Tongue (tissue), 2 donors: ENCODE results near the gene STEAP1B. TPM values are rescaled to one million over a fixed set of nuclear protein-coding genes. Genes with fewer than 3 reads are reported as not detected.
A peak's percentile ranks its signal among the peaks of the same experiment; 100 is the strongest.

ENCODE experiments used
- DNase-seq: peaks from one replicate; pipeline ENCODE4 v3.0.0-alpha.2; 2015
- total RNA-seq: library from RNA; depleted of rRNA; stranded (reverse); fragments of >200 nt; gene quantifications from one replicate; pipeline ENCODE4 v1.2.3, GENCODE V29; 2014

The STEAP1B gene
- total RNA-seq, 1 donor from 2014 or later = 3.0 TPM

DNA sequence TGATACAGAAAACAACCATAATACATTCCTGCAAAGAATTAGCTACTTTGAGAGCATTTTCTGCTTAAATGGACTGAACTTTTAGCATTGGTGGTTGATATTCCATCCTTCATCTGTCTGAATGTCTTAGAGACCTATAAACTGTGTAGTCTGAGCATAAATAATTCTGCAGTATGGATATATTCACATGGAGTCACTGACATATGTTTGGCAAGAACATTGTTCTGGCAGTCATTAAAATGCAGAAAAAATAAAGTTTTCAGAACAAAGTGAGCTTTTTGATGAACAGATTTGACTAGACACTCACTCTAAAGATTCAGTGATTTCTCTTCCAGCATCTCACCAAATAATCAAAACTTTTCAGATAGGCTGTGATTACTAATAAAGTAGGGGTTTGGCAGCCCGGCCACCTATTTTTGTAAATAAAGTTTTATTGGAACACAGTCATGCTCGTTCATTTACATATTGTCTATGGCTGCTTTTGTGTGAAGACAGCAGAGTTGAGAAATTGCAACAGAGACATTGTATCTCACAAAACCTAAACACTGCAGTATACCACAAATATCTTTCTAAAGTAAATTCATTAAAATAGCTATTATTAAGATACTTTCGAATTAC lies 98.9 kb downstream of the STEAP1B start:
- DNase-seq = peak; percentile 55

- peak; percentile 19 for DNase-seq
These were observed 99.7 kb downstream of the STEAP1B start for GRCh38 chr7:22400150-22400814.

GRCh38 chr7:22399546-22399945 lies 100.4 kb downstream of the STEAP1B start:
- DNase-seq = no peak

GRCh38 chr7:22399091-22399490 lies 100.9 kb downstream of the STEAP1B start:
- DNase-seq = no peak

- no peak for DNase-seq
These were observed 102.0 kb downstream of the STEAP1B start for GRCh38 chr7:22397981-22398380.

DNA sequence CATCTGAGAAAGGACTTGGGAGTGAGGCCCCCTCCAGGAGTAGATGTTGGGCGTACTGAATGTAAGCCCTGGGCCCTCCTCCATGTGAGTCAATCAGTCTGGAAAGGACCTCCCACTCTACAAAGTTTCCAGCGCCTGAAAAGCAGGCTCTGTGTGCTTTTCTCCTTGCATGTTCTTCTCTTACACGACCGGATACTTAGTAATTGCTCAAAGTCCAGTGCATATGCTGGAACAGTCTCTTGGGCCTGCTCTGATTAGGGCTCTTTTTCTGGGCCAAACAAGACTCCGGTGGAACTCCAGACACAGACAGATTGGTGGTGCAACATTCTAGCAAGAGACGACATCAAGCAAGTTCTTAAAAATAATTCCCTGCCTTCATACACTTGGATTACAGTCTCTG lies 104.8 kb downstream of the STEAP1B start:
- no peak for DNase-seq

DNA sequence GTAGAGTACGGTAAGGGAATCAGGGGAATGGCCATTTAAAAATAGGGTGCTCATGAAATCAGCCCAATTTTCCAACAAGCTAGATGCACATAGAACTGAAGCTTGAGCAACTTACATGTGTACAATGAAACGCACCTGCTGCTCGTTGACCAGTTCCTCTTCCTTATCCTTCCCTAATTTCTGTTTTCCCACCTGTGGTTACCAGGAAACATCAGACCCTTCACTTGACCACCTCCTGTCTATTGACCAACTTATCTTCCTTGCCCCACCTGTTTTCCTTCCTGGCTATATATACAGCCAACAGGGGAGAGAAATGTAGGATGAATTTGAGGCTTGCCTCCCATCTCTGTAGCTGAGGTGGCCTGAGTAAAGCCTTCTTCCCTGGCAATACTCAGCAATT lies 105.2 kb downstream of the STEAP1B start:
- DNase-seq = no peak

GRCh38 chr7:22393913-22394729 lies 105.9 kb downstream of the STEAP1B start:
- no peak for DNase-seq

DNA sequence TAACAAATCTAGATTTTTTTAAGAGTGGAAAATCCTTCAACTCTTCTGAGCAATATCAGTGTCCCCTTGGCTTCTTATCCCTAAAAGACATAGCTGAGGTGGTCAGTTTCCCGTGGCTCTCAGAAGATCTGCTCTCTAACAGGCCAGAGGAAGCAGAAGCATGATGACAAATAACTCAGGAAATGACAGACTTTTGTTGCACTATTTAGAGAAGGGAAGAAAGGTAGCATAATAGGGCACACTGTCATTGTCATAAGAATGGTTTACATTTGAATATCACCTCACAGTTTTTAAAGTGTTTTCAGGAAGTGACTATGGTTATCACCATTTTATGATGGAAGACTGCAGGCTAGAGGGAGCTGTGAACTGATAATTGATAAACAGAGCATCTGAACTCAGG lies 109.5 kb downstream of the STEAP1B start:
- DNase-seq = no peak

DNA sequence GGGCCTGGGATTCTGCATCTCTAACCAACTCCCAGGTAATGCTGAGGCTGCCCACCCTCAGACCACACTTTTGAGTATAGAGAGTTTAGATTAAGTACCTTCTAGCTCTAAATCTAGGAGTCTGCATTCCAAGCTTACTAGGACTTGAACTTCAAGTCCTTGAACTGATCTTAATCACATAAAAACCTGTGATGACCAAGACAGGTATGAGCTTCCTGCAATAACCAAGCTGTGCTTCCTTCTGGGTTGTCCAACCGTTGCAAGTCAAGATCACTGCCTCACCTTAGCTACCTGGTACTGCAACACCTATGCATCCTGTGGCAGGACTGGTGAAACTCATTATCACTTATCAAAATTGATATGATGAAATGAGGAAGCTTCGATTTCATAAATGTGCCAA lies 110.1 kb downstream of the STEAP1B start:
- no peak for DNase-seq

GRCh38 chr7:22387583-22387982 lies 112.4 kb downstream of the STEAP1B start:
- peak; percentile 44 for DNase-seq

- no peak for DNase-seq
These were observed 113.1 kb downstream of the STEAP1B start for GRCh38 chr7:22386865-22387264.

GRCh38 chr7:22386206-22386858 lies 113.7 kb downstream of the STEAP1B start:
- DNase-seq = no peak

DNA sequence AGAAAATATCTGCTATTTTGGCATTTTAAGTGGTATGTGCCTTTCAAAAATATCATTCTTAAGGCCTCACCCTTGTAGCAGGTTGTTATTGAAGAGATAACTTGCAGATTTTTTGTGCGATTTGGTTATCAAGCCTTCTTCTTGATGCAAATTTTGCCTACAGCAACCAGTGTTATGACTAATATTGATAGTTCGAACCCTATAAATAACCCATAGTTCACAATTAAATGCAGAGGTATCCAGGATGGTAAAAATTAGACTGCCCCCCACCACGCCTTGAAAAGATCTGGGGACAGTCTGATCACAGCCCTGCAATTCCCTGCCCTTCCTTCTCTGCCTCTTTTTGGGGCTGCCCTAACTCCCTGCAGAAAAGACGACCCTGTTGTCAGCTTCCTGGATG lies 114.7 kb downstream of the STEAP1B start:
- DNase-seq = no peak

- DNase-seq = no peak
These were observed 119.7 kb downstream of the STEAP1B start for GRCh38 chr7:22380333-22380732.

- no peak for DNase-seq
These were observed 121.6 kb downstream of the STEAP1B start for GRCh38 chr7:22378199-22378980.

GRCh38 chr7:22377703-22378102 lies 122.3 kb downstream of the STEAP1B start:
- peak; percentile 10 for DNase-seq

DNA sequence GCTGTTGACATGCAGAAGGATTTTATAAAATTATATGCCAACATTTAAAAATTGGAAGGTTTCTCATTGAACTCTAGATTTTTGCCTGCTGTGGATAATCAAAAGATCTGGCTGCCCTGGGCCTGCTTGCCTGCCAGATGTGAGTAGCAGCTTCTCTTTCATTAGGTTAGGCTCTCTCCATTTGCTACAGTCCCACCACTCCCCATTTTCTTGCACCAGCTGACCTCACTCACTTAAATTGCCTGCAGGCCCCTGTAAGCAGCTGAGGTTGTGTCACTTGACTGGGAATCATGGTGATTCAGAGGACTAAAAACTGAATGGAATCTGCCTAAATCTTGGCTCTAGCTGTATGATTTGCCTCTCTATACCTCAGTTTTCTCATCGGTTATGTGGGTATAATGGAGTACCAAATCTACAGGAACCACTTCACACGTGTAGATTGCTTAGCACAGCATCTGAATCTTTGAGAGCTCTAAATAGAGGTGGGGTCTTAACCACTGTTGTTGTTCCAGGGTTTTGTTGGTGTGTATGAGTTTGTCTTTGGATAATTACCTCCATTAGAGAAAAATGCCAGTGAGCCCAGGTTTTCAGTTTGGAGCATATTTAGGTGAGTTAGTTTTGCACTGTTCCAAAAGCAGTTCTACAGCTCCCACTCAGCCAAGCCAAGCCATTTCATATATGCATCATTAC lies 124.5 kb downstream of the STEAP1B start:
- DNase-seq = no peak

GRCh38 chr7:22373911-22374310 lies 126.1 kb downstream of the STEAP1B start:
- DNase-seq = no peak

DNA sequence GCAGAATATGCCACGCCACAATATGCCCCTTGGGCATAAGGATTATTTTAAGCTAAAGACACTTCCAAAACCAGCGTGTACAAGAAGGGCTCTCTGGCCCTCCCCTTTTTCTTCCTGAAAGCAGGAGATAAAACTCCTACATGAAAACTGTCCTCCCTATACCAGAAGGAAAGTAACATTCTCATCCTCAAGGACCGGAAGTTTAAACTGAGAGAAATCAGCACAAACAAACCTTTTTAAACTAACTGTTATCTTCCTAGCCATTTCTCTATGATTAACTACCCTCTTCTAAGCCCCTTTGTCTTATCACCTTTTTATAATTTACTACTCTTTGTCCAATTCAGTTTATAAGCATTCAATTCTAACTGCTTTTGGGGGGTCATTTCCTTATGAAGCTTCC lies 126.6 kb downstream of the STEAP1B start:
- no peak for DNase-seq

GRCh38 chr7:22372863-22373262 lies 127.1 kb downstream of the STEAP1B start:
- no peak for DNase-seq
